Endothelial cell of umbilical vein (primary cell): ENCODE measurements around the gene OSGIN1. TPM values are rescaled to one million over a fixed set of nuclear protein-coding genes. Genes with fewer than 3 reads are reported as not detected.

Source experiments
- BruUV-seq: library from RNA; stranded (reverse); fragments of 400-500 nt; replicated peaks from 2 replicates; lab custom pipeline; 2021; lab: Mats Ljungman, UMichigan
- CTCF ChIA-PET: fragments of 300-600, 350-600 bp; sonication (Branson Sonifier 250); formaldehyde crosslinking; loops from one replicate; lab custom pipeline; 2021; ENCODE audit warnings: antibody characterized with exemption, inconsistent platforms; lab: Charles Lee
- POLR2A ChIA-PET: fragments of 300-600, 350-600 bp; sonication (Branson Sonifier 250); formaldehyde crosslinking; loops from one replicate; lab custom pipeline; 2021; ENCODE audit warnings: antibody characterized with exemption, inconsistent platforms; lab: Charles Lee
- DNase-seq: peaks from one replicate; pipeline ENCODE4 v3.0.0-alpha.2; 2011; ENCODE audit warnings: low read depth, low spot score
- FAIRE-seq: peaks from 2 replicates; lab custom pipeline; 2011; peaks lifted over from hg19 to GRCh38; lab: Jason Lieb, UNC
- H2AFZ ChIP-seq: 2 replicates; pipeline ENCODE4 v1.6.0; 2012; ENCODE audit warnings: low read depth, low read length, control low read depth, inconsistent platforms
- H3K27ac ChIP-seq: 2 replicates; pipeline ENCODE4 v1.5.1; 2011; ENCODE audit warnings: low read depth, mild to moderate bottlenecking, control low read depth, low read length, moderate library complexity; ENCODE audit not compliant: insufficient read depth
- H3K27me3 ChIP-seq, 2 experiments: 2 replicates each; pipeline versions ENCODE4 v1.6.0 to v1.6.1; 2011; ENCODE audit warnings: low read length in 2 of 2, mixed read lengths in 1 of 2; ENCODE audit not compliant: control insufficient read depth in 2 of 2, insufficient read depth in 2 of 2
- H3K36me3 ChIP-seq, 2 experiments: 2 replicates in 1 of 2; 3 replicates in 1 of 2; pipeline ENCODE4 v1.5.1; 2011; ENCODE audit warnings: low read length in 2 of 2, mild to moderate bottlenecking in 1 of 2, moderate library complexity in 1 of 2; ENCODE audit not compliant: control insufficient read depth in 2 of 2, insufficient read depth in 2 of 2; ENCODE audit errors: extremely low read depth in 1 of 2
- H3K4me1 ChIP-seq: 3 replicates; pipeline ENCODE4 v1.5.1; 2011; ENCODE audit warnings: mild to moderate bottlenecking, low read length; ENCODE audit not compliant: control insufficient read depth, insufficient read depth; ENCODE audit errors: extremely low read depth
- H3K4me2 ChIP-seq: 2 replicates; pipeline ENCODE4 v1.6.1; 2011; ENCODE audit warnings: low read length, control low read depth, mixed read lengths; ENCODE audit not compliant: insufficient read depth
- H3K4me3 ChIP-seq, 3 experiments: fragments of 200-600 bp in 1 of 3; sonication (generic), shearing (Covaris generic) in 1 of 3; replicated peaks in 1 of 3; 2 replicates each; pipeline ENCODE4 v1.5.1; 2011 to 2016; ENCODE audit warnings: control low read depth in 3 of 3, low read length in 3 of 3, mild to moderate bottlenecking in 2 of 3, inconsistent platforms in 1 of 3, low read depth in 1 of 3, moderate library complexity in 1 of 3; ENCODE audit not compliant: insufficient read depth in 1 of 3
- H3K79me2 ChIP-seq: 2 replicates; pipeline ENCODE4 v1.6.0; 2012; ENCODE audit warnings: low read length, inconsistent platforms; ENCODE audit not compliant: control insufficient read depth, insufficient read depth
- H3K9ac ChIP-seq: replicated peaks from 2 replicates; pipeline ENCODE3; 2011; ENCODE audit warnings: low read length, control low read depth; ENCODE audit not compliant: insufficient read depth; ENCODE audit errors: extremely low read depth
- H3K9me1 ChIP-seq: replicated peaks from 3 replicates; pipeline ENCODE4 v1.6.0; 2011; ENCODE audit warnings: mild to moderate bottlenecking, low read length; ENCODE audit not compliant: control insufficient read depth, insufficient read depth; ENCODE audit errors: extremely low read depth
- H3K9me3 ChIP-seq: replicated peaks from 2 replicates; pipeline ENCODE4 v1.5.1; 2012; ENCODE audit warnings: low read length, inconsistent platforms; ENCODE audit not compliant: control insufficient read depth, insufficient read depth
- H4K20me1 ChIP-seq: replicated peaks from 2 replicates; pipeline ENCODE3; 2011; ENCODE audit warnings: mild to moderate bottlenecking, low read length; ENCODE audit not compliant: control insufficient read depth, insufficient read depth; ENCODE audit errors: extremely low read depth
- EZH2 ChIP-seq: IDR thresholded peaks from 2 replicates; pipeline ENCODE4 v1.6.1; 2012; ENCODE audit warnings: borderline replicate concordance, low read depth, mild to moderate bottlenecking, moderate library complexity, low read length, inconsistent platforms; ENCODE audit not compliant: severe bottlenecking
- FOS ChIP-seq: IDR thresholded peaks from 2 replicates; pipeline ENCODE4 v1.6.1; 2011; ENCODE audit warnings: mild to moderate bottlenecking, low read length, moderate library complexity, borderline replicate concordance; ENCODE audit not compliant: insufficient read depth
- GATA2 ChIP-seq: IDR thresholded peaks from 2 replicates; pipeline ENCODE4 v1.7.0; 2011; ENCODE audit warnings: low read depth, mild to moderate bottlenecking, moderate library complexity, mixed read lengths, low read length; ENCODE audit not compliant: insufficient read length, insufficient read depth
- JUN ChIP-seq: IDR thresholded peaks from 2 replicates; pipeline ENCODE4 v1.6.1; 2011; ENCODE audit warnings: borderline replicate concordance, low read depth; ENCODE audit not compliant: insufficient read length, insufficient read depth
- MYC ChIP-seq: IDR thresholded peaks from one replicate; pipeline ENCODE4 v1.6.1; 2011; ENCODE audit warnings: mild to moderate bottlenecking, low read depth, low read length
- POLR2A ChIP-seq: IDR thresholded peaks from 2 replicates; pipeline ENCODE4 v1.6.1; 2012; ENCODE audit warnings: low read depth, mild to moderate bottlenecking, control low read depth, low read length
- POLR2AphosphoS5 ChIP-seq: IDR thresholded peaks from 2 replicates; pipeline ENCODE4 v1.6.1; 2012; ENCODE audit warnings: low read depth, mild to moderate bottlenecking, control low read depth, low read length, moderate library complexity; ENCODE audit not compliant: insufficient read depth
- dilution Hi-C: fragments of 300-500 bp; cut with MboI; formaldehyde crosslinking; loops from one replicate; pipeline ENCODE4 v1.15.0; 2019; ENCODE audit warnings: low sequenced_read_pairs; ENCODE audit not compliant: extremely low pct_ligation_motif_present
- intact Hi-C: fragments of 100-400 bp; cut with micrococcal nuclease; formaldehyde crosslinking; loops from one replicate; pipeline ENCODE4 v1.10.0; 2022
- polyA plus RNA-seq, 4 experiments: library from polyadenylated mRNA; depleted of rRNA in 3 of 4; stranded (reverse) in 3 of 4; unstranded in 1 of 4; fragments of >200 nt; gene quantifications; 2 replicates each; pipeline versions ENCODE4 v1.2.1 to v1.2.3, GENCODE V29; 2011 to 2012; ENCODE audit warnings: missing spikeins in 1 of 4
- total RNA-seq: library from RNA; stranded (reverse); gene quantifications from 2 replicates; pipeline ENCODE4 v1.2.3, GENCODE V29; 2021
- TF ChIP-seq, protein P1 (sequence below), 2 donors: IDR thresholded peaks; 1 replicate in 1 of 2; 2 replicates in 1 of 2; pipeline ENCODE4 v1.5.1; 2011; ENCODE audit warnings: low read length in 2 of 2, mild to moderate bottlenecking in 2 of 2, moderate library complexity in 2 of 2, control low read depth in 1 of 2, inconsistent platforms in 1 of 2, low read depth in 1 of 2; ENCODE audit not compliant: insufficient read depth in 1 of 2; ENCODE audit errors: extremely low read depth in 1 of 2
- TF ChIP-seq, protein P2 (sequence below): IDR thresholded peaks from 2 replicates; pipeline ENCODE4 v1.6.1; 2011; ENCODE audit not compliant: insufficient read depth, insufficient read length

OSGIN1 gene
- total and polyA plus RNA-seq, 2 donors (not counting 3 experiments of a cell fraction or from before 2014, with no cell fraction given) = 9.2 to 11.0 TPM

DNA sequence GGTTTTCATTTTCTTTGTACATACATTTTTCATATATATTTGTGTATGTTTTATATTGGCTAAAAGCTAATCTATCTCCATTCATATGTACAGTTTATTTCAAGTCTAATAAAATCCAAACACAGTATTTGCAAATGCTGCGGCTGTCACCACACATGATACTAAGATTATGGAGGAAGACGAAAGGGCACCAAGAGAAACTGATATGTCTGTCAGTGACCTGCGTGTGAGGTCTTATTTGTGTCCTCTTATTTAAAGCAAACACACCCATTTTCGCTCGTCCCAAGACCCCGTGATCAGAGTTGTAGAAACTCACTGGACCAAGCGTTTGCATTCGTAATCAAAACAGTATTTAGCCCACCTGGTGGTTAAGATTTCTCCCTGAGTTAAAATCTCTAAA, 45.9 kb upstream of the OSGIN1 start:
- TF ChIP-seq POLR2A = no peak
- no peak for TF ChIP-seq JUN
- TF ChIP-seq EZH2 = no peak
- TF ChIP-seq POLR2AphosphoS5 = no peak
- no peak for TF ChIP-seq FOS
- TF ChIP-seq, protein P1, sequence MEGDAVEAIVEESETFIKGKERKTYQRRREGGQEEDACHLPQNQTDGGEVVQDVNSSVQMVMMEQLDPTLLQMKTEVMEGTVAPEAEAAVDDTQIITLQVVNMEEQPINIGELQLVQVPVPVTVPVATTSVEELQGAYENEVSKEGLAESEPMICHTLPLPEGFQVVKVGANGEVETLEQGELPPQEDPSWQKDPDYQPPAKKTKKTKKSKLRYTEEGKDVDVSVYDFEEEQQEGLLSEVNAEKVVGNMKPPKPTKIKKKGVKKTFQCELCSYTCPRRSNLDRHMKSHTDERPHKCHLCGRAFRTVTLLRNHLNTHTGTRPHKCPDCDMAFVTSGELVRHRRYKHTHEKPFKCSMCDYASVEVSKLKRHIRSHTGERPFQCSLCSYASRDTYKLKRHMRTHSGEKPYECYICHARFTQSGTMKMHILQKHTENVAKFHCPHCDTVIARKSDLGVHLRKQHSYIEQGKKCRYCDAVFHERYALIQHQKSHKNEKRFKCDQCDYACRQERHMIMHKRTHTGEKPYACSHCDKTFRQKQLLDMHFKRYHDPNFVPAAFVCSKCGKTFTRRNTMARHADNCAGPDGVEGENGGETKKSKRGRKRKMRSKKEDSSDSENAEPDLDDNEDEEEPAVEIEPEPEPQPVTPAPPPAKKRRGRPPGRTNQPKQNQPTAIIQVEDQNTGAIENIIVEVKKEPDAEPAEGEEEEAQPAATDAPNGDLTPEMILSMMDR (IDR thresholded peaks at IDR 0.05; ENCODE audit: extremely low read depth in 1 of 2, insufficient read depth in 1 of 2, low read depth in 1 of 2, low read length in 2 of 2) = no peak
- TF ChIP-seq MYC = no peak
- TF ChIP-seq GATA2 = no peak
- TF ChIP-seq, protein P2, sequence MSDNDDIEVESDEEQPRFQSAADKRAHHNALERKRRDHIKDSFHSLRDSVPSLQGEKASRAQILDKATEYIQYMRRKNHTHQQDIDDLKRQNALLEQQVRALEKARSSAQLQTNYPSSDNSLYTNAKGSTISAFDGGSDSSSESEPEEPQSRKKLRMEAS = no peak
- Histone ChIP-seq H2AFZ (no peak overlapping the region), H3K27ac (no peak overlapping the region), H3K4me3 (no peak overlapping the region), H3K79me2 (no peaks in the 10 kb centered on the region), H3K9me3 (no peaks in the 10 kb centered on the region), H3K9me1 (no peaks in the 10 kb centered on the region), H3K27me3 (no peaks in the 10 kb centered on the region), H3K4me2 (no peak overlapping the region), H3K9ac (no peak overlapping the region), H4K20me1 (no peaks in the 10 kb centered on the region), H3K4me1 (no peaks in the 10 kb centered on the region), H3K36me3 (peaks cover 0 to 9% of the 10 kb centered on the region in 2 experiments)
- dilution Hi-C loops = no loop called here
- ChIA-PET CTCF (no interaction called here), POLR2A (no interaction called here)
- DNase-seq = no peak
- intact Hi-C loops = no loop called here
- no peak for FAIRE-seq
- BruUV-seq = no TSS peak
